ENCODE measurements around the gene PTPA. TPM values are rescaled to one million over a fixed set of nuclear protein-coding genes. Genes with fewer than 3 reads are reported as not detected.
A peak's percentile ranks its signal among the peaks of the same experiment; 100 is the strongest.

PTPA gene
- total and polyA plus RNA-seq, 9 of the 15 experiments (the other 6 are each of a cell fraction or from before 2014, with no cell fraction given): 1.7 to 121 (median 72.6) TPM

DNA sequence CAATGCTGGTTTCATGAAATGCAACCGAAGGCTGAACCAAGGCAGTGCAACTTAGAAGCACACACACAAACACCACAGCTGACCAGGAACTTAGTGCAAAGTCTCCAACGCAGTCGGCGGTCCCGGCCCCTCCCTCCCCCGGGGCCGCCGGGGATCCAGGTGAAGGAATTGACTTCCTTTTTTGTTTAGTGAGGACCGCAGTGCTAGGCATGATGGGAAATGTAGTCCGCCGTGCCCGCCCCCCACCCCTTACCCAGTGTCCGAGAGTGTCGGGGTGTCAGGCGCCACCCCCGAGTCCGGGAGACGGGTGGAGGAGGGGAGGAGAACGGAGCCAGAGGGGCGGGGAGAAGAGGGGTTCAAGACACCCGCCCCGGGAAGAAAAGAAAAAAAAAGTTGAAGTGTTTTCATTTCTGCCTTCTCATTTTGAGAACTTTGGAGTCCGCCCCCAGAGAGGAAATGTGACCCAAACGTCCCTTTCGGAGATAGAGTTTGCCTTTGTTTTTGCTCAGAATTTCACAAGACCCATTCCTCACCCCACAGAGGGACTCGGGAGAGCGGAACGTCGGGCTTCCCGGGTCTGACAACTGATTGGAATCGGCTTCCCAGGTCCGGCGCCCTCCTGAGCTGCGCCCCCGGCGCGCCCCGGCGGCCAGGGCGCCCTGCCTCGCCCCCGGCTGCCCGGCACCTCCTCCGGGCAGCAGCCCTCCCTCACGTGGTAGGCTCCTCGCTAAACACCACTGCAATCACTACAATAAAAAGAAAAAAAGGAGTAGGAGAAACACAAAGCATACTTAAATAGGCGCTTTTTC is 64.8 kb downstream of the PTPA start (continued):
- TF ChIP-seq USF2 (CRISPR knock-in tag; IDR thresholded peaks at IDR 0.05): peak; percentile 54
- no peak for TF ChIP-seq E2F3 (CRISPR knock-in tag; IDR thresholded peaks at IDR 0.05)
- TF ChIP-seq, protein P1, sequence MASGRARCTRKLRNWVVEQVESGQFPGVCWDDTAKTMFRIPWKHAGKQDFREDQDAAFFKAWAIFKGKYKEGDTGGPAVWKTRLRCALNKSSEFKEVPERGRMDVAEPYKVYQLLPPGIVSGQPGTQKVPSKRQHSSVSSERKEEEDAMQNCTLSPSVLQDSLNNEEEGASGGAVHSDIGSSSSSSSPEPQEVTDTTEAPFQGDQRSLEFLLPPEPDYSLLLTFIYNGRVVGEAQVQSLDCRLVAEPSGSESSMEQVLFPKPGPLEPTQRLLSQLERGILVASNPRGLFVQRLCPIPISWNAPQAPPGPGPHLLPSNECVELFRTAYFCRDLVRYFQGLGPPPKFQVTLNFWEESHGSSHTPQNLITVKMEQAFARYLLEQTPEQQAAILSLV (tag; IDR thresholded peaks at IDR 0.05): no peak
- TF ChIP-seq MTA3 (IDR thresholded peaks at IDR 0.05; ENCODE audit: borderline replicate concordance): peak; percentile 62
- peak; percentile 51; the same call in 1 of the 2 replicates for TF ChIP-seq USF1 (CRISPR knock-in tag; IDR thresholded peaks at IDR 0.05)
- TF ChIP-seq HDAC1 (IDR thresholded peaks at IDR 0.05): peak in 1 of 2 experiments; percentile 25; a peak in 2 of 4 replicates
- no peak for TF ChIP-seq CREB1 (IDR thresholded peaks at IDR 0.05)
- TF ChIP-seq CREB1 (CRISPR knock-in tag; IDR thresholded peaks at IDR 0.05): no peak
- peak; percentile 42; the same call in 1 of the 2 replicates for TF ChIP-seq CREM (IDR thresholded peaks at IDR 0.05; ENCODE audit: low read depth)
- TF ChIP-seq KLF13 (tag; IDR thresholded peaks at IDR 0.05; ENCODE audit: borderline replicate concordance, low read depth): peak; percentile 75; the same call in 1 of the 2 replicates
- no peak for TF ChIP-seq MED1 (CRISPR knock-in tag; IDR thresholded peaks at IDR 0.05; ENCODE audit: borderline replicate concordance)
- TF ChIP-seq TAF1 (IDR thresholded peaks at IDR 0.05; ENCODE audit: control insufficient read depth, extremely low read depth, insufficient read depth, low read length, severe bottlenecking): peak; percentile 37
- no peak for TF ChIP-seq HNRNPH1 (optimal IDR thresholded peaks at IDR 0.05; ENCODE audit: low read depth, low read length)
- no peak for TF ChIP-seq SMARCE1 (IDR thresholded peaks at IDR 0.05)
- TF ChIP-seq ETV6 (IDR thresholded peaks at IDR 0.05; ENCODE audit: borderline replicate concordance in 1 of 2, low read depth in 2 of 2, low read length in 1 of 2): 0 out of 4 replicates have a peak, but pooled peaks of 1 of the 2 experiments have one; percentile 30
- no peak for TF ChIP-seq ETV6 (CRISPR knock-in tag; IDR thresholded peaks at IDR 0.05; ENCODE audit: borderline replicate concordance)
- TF ChIP-seq ZKSCAN3 (CRISPR knock-in tag; IDR thresholded peaks at IDR 0.05): no peak
- no peak for TF ChIP-seq E4F1 (CRISPR knock-in tag; IDR thresholded peaks at IDR 0.05; ENCODE audit: borderline replicate concordance)
- TF ChIP-seq SMAD1 (IDR thresholded peaks at IDR 0.05; ENCODE audit: low read depth, low read length, partially characterized antibody): no peak
- TF ChIP-seq RNF2 (IDR thresholded peaks at IDR 0.05): peak; percentile 48; the same call in 1 of the 2 replicates
- no peak for TF ChIP-seq HDAC3 (IDR thresholded peaks at IDR 0.05; ENCODE audit: borderline replicate concordance, partially characterized antibody)
- TF ChIP-seq POU5F1 (IDR thresholded peaks at IDR 0.05; ENCODE audit: borderline replicate concordance, low read depth, low read length, partially characterized antibody): no peak
- TF ChIP-seq ZNF41 (CRISPR knock-in tag; conservative IDR thresholded peaks at IDR 0.05): no peak
- TF ChIP-seq ELF4 (CRISPR knock-in tag; IDR thresholded peaks at IDR 0.05): no peak
